HL-60 (cell line): ENCODE measurements around the gene PTPRJ.

Experiments
- DNase-seq, 2 experiments: peaks; one replicate each; pipeline ENCODE4 v3.0.0-alpha.2; 2010 to 2020; ENCODE audit warnings: low read depth in 1 of 2, low spot score in 1 of 2
- H3K27ac ChIP-seq: fragments of 250-450 bp; sonication (Bioruptor Pico); replicated peaks from 2 replicates; pipeline ENCODE4 v1.5.1; 2020; ENCODE audit warnings: mild to moderate bottlenecking, moderate library complexity
- H3K27me3 ChIP-seq: fragments of 250-450 bp; sonication (Bioruptor Pico); 2 replicates; pipeline ENCODE4 v1.5.1; 2021; ENCODE audit warnings: mild to moderate bottlenecking, moderate library complexity; ENCODE audit not compliant: insufficient read depth, poor library complexity, severe bottlenecking
- H3K4me3 ChIP-seq: replicated peaks from 2 replicates; pipeline ENCODE4 v1.5.1; 2011; ENCODE audit warnings: mild to moderate bottlenecking, control low read depth, low read length; ENCODE audit not compliant: insufficient read depth
- GABPA ChIP-seq: IDR thresholded peaks from 2 replicates; pipeline ENCODE4 v1.6.1; 2012; ENCODE audit warnings: low read depth
- POLR2AphosphoS5 ChIP-seq: IDR thresholded peaks from 2 replicates; pipeline ENCODE4 v1.6.1; 2012; ENCODE audit warnings: low read depth
- SPI1 ChIP-seq: IDR thresholded peaks from 2 replicates; pipeline ENCODE4 v1.6.1; 2012; ENCODE audit warnings: low read depth, mild to moderate bottlenecking, borderline replicate concordance
- TF ChIP-seq, protein P1 (sequence below): IDR thresholded peaks from 2 replicates; pipeline ENCODE4 v1.6.1; 2012; ENCODE audit warnings: low read depth; ENCODE audit not compliant: insufficient replicate concordance
- TF ChIP-seq, protein P2 (sequence below): IDR thresholded peaks from one replicate; pipeline ENCODE4 v1.5.1; 2011; ENCODE audit warnings: low read length, control low read depth, inconsistent platforms; ENCODE audit not compliant: insufficient read depth

The PTPRJ gene

DNA sequence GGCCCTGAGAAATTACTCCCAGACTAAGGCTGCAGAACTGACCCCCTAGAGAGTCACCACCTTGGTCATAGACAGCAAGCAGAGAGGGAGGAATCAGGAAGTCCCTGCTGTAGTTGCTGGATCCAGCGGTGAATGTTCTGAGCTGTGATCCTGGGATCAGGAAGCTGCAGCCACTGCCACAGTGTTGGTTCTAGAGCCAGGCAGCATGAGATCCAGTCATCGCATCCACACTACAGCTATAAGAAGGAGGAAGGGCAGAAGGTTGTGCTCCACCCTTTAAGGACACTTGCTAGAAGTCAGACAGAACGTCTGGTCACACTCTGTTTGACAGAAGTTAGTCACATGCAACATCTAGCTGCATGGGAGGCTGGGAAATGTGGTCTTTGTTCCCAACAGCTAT, 131.5 kb downstream of the PTPRJ start:
- Histone ChIP-seq H3K27me3 (no peaks in the 10 kb centered on the region), H3K27ac (no peak overlapping the region), H3K4me3 (no peak overlapping the region)
- TF ChIP-seq POLR2AphosphoS5 (no peak), SPI1 (no peak), GABPA (no peak)
- TF ChIP-seq, protein P1, sequence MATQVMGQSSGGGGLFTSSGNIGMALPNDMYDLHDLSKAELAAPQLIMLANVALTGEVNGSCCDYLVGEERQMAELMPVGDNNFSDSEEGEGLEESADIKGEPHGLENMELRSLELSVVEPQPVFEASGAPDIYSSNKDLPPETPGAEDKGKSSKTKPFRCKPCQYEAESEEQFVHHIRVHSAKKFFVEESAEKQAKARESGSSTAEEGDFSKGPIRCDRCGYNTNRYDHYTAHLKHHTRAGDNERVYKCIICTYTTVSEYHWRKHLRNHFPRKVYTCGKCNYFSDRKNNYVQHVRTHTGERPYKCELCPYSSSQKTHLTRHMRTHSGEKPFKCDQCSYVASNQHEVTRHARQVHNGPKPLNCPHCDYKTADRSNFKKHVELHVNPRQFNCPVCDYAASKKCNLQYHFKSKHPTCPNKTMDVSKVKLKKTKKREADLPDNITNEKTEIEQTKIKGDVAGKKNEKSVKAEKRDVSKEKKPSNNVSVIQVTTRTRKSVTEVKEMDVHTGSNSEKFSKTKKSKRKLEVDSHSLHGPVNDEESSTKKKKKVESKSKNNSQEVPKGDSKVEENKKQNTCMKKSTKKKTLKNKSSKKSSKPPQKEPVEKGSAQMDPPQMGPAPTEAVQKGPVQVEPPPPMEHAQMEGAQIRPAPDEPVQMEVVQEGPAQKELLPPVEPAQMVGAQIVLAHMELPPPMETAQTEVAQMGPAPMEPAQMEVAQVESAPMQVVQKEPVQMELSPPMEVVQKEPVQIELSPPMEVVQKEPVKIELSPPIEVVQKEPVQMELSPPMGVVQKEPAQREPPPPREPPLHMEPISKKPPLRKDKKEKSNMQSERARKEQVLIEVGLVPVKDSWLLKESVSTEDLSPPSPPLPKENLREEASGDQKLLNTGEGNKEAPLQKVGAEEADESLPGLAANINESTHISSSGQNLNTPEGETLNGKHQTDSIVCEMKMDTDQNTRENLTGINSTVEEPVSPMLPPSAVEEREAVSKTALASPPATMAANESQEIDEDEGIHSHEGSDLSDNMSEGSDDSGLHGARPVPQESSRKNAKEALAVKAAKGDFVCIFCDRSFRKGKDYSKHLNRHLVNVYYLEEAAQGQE: no peak
- TF ChIP-seq, protein P2, sequence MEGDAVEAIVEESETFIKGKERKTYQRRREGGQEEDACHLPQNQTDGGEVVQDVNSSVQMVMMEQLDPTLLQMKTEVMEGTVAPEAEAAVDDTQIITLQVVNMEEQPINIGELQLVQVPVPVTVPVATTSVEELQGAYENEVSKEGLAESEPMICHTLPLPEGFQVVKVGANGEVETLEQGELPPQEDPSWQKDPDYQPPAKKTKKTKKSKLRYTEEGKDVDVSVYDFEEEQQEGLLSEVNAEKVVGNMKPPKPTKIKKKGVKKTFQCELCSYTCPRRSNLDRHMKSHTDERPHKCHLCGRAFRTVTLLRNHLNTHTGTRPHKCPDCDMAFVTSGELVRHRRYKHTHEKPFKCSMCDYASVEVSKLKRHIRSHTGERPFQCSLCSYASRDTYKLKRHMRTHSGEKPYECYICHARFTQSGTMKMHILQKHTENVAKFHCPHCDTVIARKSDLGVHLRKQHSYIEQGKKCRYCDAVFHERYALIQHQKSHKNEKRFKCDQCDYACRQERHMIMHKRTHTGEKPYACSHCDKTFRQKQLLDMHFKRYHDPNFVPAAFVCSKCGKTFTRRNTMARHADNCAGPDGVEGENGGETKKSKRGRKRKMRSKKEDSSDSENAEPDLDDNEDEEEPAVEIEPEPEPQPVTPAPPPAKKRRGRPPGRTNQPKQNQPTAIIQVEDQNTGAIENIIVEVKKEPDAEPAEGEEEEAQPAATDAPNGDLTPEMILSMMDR: no peak
- no peak for DNase-seq

DNA sequence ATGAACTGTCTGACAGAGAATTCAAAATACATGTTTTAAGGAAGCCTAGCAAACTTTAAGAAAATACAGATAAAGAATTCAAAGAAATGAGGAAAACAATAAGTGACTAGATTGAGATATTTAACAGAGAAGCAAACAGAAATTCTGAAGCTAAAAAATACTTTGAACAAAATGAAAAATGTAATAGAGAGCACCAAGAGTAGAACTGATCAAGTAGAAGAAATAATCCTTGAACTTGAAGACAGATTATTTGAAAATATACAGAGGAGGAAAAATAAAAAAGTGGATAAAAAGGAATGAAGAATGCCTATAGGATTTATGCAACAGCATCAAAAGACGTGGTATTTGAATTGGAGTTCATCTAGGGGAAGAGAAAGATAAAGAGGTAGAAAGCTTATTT, 134.4 kb downstream of the PTPRJ start:
- Histone ChIP-seq H3K27me3 (no peaks in the 10 kb centered on the region), H3K4me3 (no peak overlapping the region), H3K27ac (no peak overlapping the region)
- DNase-seq: no peak
- TF ChIP-seq, protein P1: no peak
- TF ChIP-seq POLR2AphosphoS5 (no peak), SPI1 (no peak), GABPA (no peak)
- TF ChIP-seq, protein P2: no peak

DNA sequence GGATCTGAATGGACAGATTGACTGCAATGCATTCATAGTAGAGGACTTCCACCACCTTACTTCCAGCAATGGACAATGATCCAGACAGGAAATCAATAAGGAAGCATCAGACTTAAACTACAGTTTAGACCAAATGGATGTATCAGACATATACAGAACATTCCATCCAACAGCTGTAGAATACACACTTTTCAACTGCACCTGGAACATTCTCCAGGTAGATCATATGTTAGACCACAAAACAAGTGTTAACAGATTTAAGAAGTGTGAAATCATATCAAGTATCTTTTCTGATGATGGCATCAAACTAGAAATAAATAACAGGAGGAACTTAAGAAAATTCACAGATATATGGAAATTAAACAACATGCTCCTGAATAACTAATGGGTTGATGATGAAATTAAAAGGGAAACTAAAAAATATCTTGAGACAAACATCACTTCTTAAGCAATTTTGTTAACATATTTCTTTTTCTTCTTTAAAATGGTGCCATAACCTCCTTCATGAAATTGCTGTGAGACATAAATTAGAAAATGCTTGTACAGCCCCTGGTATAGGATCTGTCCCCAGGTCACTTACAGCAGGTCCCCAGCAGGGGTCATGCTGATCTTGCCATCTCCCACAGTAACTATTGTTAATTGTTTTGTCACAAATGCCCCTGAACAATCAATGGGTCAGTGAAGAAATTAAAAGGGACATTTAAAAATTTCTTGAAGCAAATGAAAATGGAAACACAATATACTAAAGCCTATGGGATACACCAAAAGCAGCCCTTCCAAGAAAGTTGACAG, 136.3 kb downstream of the PTPRJ start:
- DNase-seq: peak in 1 of 2 experiments; percentile 21
- no peaks in the 10 kb centered on the region for H3K27me3 ChIP-seq
- no peak overlapping the region for H3K4me3 ChIP-seq
- H3K27ac ChIP-seq: no peak overlapping the region
- TF ChIP-seq POLR2AphosphoS5 (no peak), GABPA (no peak)
- TF ChIP-seq, protein P2: peak; percentile 48

DNA sequence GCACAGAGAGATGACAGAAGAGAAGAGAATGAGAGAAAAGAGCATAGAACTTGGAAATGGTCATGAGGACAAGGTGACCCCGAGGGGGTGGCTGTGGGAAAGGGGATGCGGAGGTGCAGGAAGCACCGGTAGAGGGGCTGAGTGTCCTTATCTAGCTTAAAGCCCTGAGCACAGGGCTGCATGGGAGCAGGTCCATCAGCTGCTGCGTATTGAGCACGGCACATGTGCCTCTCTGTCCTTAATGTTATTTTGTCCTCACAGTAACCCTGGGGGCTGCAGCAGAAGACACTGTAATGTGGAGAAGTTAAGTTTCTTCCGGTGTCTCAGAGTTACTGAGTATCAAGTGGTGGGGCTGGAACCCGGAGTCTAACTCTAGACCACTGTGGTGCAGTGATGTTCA, 141.9 kb downstream of the PTPRJ start:
- Histone ChIP-seq H3K27me3 (no peaks in the 10 kb centered on the region), H3K4me3 (no peak overlapping the region), H3K27ac (no peak overlapping the region)
- TF ChIP-seq, protein P2: no peak
- TF ChIP-seq, protein P1: no peak
- TF ChIP-seq POLR2AphosphoS5 (no peak), GABPA (no peak), SPI1 (no peak)
- no peak for DNase-seq
